HS-5 (cell line): Measurements from ENCODE around the gene IGFL2.
"Not testable (repeated sequence)": the region's sequence is repeated elsewhere in the genome, so short reads cannot be mapped to it uniquely, and the experiment has no call there.

Experiments
- DNase-seq: peaks from one replicate; pipeline ENCODE4 v3.0.0-alpha.2; 2012; ENCODE audit warnings: low read depth

The IGFL2 gene

DNA sequence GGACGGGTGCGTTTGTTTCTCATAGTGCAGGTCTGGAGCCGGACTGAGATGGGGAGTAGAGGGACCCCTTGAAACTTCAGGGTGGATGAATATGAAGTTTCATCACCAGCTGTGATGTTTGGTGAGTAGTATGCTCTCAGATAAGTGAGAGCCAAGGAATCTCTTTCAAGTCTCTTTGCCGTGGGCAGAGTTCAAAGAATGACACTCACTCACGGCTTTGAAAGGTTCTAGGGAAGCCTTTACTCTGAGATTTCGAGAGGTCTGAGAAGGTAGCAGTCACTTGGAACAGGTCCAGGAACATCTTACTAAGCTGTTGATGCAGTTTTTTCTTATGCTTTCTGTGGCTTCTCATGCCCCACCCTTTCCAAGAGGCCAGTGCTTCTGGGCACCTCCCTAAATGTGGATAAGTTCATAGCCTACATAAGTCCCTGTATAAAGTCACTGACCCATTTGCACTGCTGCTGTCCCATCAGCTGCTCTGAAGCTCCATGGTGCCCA, at the start of gene IGFL2:
Gene IGFL2, plus strand, starts transcription at position 448 of the 498 bp plus-strand sequence. Its CDS starts 41 bp downstream, at position 489.
- no peak for DNase-seq

DNA sequence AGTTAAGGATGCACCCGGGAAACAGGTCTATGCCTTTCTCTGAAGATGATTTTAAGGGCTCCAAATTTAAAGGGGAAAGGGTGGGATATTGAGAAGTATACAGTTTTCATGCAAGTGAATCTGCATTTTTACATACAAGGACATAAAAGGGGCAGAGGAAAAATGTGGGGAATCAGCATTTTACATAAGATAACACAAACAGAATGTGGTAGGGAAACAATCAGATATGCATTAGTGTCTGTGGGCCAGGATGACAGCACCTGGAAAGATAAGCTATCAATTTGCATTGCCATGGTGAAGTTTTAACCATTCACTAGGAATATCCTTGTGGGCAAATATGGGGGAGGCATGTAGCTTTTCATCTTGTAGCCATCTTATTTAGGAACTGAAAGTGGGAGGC, 47.7 kb upstream of the IGFL2 start:
- DNase-seq = no peak

DNA sequence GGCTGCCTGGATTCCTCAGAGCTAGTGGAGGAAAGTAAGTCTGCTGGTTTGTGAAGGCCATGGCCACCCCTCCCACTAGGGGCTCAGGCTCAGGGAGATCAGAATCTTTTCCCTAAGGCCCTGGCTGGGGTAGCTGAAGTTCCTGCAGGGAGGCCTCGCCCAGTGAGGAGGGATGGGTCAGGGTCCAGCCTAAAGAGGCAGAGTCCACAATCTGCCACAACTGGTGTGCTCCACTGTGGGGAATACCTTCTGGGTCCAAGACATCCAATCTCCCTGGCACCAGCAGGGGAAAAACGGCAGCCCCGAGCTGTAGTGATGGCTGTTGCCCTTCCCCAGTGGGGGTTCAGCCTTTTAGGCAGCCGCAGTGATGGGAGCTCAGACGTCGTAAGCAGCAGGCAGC, 46.7 kb upstream of the IGFL2 start:
- DNase-seq = no peak

DNA sequence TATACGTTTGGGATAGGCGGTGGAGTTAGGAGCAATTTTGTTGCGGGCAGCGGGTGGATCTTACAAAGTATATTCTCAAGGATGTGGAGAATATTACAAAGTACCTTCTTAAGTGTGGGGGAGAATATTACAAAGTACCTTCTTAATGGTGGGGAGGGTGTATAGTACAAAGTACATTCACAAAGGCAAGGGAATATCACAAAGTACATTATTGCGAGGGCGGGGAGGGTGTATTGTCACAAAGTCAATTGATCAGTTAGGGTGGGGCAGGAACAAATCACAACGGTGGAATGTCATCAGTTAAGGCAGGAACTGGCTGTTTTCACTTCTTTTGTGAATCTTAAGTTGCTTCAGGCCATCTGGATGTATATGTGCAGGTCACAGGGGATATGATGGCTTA, 45.7 kb upstream of the IGFL2 start:
- not testable (repeated sequence) for DNase-seq

DNA sequence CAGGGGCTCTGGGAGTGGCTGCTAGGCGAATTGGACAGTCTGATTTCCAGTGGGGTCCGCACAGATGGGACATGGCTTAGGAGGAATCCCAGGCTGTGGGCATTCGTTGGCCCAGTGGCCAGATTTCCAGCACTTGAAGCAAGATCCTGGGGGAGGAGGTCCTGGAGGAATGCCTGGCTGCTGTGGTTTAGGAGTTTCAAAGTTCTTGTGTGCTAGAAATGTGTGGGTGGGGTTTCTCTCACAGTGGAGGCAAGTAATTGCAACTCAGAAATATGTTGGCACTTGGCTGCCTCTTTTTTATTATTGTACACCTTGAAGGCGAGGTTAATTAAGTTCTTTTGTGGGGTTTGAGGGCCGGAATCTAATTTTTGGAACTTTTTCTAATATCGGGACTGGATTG, 40.7 kb upstream of the IGFL2 start:
- no peak for DNase-seq

DNA sequence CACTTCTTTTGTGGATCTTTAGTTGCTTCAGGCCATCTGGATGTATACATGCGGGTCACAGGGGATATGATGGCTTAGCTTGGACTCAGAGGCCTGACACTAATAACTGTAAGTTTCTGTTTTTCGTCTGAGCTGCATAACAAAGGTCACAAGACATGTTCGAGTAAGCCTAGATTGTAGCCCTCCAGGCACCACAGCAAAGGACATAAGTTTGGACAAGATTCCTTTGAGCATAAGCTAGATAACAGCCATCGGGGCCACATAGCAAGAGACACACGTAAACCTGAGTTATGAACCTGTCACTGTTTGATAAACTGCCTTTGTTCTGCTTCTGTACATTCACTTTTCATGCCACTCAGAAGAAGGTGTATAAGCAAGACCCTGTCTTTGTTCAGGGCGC, 38.2 kb upstream of the IGFL2 start:
- no peak for DNase-seq

DNA sequence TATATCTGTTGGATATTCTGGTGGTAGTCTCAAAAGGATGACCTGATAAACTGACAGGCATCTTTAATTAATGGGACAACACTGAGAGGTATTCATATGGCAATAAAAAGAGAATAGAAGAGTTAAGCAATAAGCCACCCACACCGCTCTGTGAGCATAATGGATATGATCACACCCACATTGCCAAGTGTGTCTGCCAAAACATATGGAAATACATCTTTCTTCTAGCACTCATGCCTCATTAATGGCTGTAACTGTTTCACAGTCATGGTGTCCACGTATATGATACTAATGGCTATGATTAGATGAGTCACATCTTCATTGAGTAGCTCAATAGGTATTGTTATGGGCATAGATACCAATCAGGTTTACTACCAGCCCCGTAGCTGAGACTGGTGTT, 36.7 kb upstream of the IGFL2 start:
- DNase-seq = no peak

DNA sequence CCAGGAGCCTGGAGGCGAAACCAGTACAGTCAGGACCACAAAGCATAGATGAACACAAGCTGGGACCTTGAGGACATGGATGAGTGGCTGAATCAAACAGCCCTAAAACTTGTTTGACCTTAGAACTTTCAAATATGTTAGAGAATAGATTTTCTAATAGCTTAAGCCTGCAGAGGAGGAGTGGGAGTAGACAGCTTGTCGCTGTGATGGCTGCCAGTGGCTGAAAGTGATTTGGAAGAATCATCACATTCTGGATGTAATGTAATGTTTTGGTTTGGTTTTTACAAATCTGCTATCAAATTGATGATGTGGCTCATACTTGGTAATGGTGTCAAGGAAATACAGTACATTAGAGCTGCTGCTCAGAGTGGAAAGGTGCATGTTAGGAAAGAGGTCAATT, 35.5 kb upstream of the IGFL2 start:
- DNase-seq = no peak

DNA sequence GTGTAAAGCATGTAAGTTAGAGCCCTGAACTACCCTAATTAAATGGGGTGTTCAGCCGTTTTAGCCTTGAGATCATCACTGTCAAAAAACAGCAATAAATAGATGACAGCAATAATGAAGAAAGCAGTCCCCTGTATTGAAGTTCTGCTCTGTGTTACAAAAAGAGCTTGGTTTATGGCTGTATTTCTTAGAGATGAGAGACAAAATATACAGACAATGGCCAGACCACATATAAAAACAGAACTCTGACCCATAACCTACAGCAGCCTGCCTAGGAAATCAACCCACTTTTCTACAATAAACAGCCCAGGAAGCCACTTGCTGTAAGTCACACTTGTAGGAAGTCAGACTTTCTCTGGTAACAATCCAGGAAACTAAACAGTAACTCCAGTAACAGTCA, 34.3 kb upstream of the IGFL2 start:
- DNase-seq = no peak

DNA sequence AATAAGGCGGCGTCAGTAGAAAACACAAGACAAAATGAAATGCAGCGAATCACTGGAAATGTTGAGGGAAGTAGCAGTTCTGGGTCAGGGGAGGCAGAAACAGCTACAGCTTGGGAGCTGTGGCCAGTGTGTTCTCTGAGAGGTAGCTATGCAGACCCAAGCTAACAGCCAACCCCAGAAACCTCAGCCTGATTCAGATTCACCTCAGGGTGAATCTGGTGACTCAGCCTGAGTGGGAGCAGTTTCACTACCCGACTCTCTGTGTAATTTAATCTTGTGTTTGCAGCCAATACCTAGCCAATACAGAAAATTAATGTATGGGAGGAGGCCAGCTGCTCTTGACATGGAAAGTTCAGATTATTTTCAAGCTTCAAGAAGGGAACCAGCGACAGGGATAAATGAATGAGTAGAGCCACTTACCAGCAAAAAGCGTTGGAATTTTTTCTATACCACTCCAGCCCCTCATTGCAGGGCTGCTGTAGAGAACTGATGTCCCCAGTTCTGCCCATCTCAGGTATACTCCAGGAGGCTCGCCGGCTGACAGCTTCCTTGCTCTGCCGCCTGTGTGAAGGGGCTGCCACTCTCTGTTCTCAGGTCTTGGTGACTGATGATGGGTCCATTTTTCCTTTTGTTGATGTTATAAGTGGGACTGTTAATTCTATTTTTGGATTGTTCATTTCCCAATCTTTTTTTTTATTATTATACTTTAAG, 32.5 kb upstream of the IGFL2 start:
- DNase-seq = peak; percentile 39

DNA sequence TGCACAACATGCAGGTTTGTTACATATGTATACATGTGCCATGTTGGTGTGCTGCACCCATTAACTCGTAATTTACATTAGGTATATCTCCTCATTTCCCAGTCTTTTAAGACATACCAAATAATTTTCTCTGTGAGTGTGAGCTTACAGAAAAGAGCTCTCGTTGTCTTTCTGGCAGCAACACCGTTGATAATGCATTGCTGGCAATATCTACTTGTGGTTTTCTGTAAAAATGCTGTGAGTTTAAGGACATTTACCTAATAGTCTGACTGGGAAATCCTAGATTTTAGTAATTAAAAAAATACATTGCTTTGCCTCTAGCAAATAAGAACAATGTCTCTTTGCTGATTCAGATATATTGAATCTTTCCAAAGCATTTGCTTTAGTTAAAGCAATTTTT, 31.9 kb upstream of the IGFL2 start:
- no peak for DNase-seq

DNA sequence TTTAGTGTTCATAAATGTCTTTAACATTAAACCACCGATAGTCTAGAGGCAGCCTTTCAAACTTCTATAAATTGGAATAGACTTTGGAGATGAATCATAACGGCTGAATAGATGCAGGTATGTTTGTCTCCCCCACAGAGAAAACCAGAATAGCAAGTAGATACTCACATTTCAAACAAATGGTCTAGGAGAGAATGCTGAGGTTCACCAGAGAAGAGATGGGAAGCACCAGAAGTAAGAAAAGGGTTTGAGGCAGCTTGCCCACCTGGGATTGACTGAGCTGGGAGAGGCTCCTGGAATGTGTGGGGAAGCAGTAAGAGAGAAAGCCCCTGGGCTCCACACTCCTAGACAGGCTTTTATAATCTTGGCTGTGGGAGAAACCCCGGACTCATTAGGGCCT, 29.9 kb upstream of the IGFL2 start:
- no peak for DNase-seq

DNA sequence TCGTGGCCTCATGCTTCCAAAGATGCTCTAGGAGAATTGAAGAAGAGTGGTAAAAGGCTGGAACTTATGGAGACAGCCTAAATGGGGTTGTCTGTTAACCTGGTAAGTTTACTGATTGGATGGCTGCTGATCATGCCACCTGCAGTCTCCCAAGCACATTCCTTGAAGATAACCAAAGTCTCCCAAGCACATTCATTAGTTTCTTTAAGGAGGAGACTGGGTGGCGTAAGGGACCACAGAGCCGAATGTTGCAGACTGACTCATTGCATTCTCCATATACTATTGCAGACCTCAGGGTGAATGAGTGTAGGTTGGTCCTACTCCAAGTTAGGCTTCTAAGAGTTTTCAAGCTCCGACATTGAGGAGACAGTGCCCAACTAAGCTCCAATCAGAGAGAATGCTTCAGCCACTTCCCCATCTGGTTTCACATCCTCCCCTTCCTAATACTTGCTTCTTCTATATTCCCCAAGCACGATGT, 23.4 kb upstream of the IGFL2 start, which contains the start of gene IGFL3:
Gene IGFL3, minus strand, starts transcription at position 51 of the 478 bp plus-strand sequence. Its CDS starts 39 bp downstream, at position 12.
- DNase-seq = no peak

DNA sequence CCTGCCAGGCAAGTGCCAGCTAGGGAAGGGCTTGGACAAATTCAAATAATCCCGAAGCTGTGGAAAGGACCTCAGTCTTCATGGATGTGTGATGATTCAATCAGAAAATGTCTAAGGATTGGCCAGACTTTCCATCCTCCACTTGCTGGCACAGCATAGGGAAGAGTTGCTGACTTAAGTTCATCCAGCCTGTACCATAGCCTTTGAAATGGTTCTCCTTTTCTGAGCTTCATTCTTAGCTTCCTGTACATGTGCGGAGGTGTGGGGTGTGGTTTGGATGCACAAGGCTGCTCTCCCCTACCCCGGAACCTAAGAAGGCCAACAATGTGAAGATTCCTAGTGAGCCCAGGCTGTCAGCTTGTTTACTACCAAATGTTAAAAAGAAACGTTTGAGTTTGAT, 22.6 kb upstream of the IGFL2 start:
- DNase-seq = no peak

DNA sequence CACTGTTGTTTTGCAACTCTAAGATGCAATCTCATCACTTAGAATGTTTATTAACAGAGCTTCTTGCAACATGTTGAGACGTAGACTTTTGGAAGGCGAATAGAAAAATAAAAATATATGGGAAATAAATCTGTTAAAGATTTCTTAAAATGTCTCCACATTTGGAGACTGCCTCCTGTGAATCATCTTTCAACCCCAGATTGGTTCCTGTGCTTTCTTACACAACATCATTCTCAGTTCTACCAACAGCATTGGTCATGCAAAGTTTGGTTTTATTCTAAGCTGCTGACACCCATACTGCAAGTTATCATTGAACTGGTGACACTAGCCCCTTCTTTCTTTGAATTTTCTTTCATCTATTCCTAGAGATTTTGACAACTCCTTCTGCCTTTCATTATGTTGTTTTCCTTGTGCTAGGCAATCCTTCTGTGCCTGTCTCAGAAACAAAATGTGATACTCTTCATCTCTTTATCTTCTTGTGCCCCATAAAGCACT, 21.9 kb upstream of the IGFL2 start:
- DNase-seq = no peak

DNA sequence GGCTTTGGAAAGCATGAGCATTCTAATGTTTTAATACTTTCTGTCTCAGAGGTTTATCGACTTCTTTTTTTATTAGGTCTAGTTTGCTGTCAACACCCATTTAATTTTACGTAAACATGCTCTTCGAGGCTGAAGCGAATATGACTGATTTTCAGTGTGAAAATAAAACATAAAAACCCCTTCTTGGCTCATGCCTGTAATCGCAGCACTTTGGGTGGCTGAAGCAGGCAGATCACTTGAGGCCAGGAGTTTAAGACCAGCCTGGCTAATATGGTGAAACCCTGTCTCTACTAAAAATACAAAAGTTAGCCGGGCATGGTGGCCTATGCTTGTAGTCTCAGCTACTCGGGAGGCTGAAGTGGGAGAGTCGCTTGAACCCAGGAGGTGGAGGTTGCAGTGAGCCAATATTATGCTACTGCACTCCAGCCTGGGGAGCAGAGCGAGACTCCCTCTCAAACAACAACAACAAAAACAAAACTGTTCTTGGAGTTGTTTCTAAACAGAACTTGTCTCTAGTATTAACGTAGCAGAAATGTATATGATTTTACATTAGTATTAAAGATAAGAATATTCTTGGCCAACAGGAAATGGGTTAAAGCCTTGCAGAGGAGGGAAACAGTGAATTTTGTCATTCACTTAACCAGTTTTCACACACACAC, 16.4 kb upstream of the IGFL2 start:
- DNase-seq = no peak

DNA sequence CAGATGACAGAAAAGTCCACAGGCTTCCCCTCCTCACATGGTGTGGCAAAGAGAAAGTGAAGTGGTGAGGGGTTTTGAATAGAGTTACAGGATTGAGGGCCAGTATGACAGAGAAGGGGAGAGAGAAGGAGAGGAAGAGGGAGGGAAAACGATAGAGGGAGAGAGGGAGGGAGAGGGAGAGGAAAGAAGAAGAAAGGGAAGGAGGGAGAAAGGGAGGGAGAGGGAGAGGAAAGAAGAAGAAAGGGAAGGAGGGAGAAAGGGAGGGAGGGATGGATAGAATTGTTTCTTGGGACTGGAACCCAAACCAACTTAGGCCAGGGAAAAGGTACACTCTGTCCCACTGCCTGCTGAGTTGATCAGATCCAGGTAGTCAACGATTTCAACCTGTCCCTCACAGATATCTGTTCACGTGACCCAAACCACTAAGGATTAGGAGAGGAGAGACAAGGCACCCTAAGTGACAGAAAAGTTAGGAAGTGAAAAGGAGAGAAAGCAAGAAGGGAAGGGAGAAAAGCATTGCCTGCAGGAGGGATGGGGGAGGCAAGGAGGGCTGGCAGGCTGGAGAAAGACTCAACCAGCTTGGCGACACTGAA, 15.4 kb upstream of the IGFL2 start:
- DNase-seq = no peak

DNA sequence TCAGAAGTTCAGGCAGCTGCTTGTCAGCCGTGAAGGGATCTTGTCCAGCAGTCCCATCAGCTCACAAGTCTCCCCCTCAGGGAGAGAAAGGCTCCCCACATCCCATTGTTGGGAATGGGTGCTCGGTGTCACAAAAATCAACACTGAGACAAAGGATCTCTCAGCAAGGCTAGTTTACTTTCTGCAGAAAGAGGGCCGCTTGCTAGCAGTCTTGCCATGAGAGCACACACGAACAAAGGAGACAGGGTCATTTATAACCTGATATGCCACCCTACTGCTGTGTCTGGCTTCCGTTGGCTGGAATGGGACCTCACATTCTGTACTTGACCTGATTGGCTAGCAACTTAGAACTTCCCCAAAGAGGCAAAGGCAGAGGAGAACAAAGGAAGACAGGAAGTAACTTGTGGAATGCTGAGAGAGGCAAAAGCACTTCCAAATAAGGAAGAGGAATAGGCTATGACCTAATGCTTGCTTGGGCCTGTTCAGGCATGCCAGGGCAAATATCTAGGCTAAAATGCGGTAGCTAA, 14.9 kb upstream of the IGFL2 start:
- DNase-seq = peak; percentile 44

DNA sequence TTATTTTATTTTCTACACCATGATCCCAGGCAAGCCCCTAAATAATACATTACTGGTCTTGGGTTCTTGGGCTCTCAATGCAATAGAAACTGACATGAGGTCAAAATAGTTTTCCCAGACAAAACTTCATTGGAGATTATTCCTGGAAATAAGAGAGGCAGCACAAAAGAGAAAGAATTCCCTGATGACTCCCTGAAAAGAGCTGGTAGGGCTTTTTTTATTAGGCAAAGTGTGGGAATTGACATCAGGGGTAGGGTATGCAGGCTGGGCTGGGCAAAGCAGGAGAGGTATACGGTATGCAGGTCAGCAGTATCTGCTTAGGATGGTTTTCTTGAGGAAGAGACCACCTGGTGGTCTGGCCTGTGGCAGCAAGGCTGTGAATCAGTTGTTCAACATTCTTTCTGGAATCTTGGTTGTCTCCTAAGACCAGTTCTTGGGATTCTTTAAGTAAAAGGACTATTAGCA, 14.2 kb upstream of the IGFL2 start:
- no peak for DNase-seq

DNA sequence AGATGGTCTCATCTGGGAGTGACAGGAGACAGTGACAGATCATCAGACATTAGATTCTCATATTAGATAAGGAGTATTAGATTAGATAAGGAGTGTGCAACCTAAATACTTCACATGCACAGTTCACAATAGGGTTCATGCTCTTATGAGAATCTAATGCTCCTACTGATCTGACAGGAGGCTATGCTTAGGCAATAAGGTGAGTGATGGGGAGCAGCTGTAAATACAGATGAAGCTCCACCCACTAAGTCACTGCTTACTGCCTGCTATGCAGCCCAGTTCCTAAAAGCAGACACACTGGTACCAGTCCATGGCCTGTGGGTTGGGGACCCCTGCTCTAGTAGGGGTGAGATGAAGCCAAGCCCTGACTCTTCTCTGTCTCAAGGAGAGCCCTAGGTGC, 13.5 kb upstream of the IGFL2 start:
- no peak for DNase-seq

DNA sequence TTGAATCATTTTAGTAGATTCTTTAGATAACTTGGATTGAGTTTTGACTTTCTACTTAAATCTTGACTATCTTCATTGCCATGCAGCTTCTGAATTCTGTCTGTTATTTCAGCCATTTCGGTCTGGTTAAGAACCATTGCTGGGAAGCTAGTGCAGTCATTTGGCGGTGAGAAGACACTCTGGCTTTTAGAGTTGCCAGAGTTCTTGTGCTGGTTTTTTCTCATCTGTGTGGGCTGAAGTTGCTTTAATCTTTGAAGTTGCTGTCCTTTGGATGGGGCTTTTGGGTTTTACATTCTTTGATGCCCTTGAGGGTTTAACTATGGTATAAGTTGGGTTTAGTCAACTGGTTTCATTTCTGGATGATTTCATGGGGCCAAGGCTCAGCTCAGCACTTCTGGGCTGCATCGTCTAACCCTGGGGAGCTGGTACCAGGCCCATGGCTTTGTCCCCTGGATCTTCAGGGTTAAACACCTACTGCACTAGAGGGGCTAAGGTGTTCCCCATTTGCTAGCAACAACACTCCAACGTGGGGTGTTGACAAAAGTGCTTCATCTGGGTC, 10.0 kb upstream of the IGFL2 start:
- DNase-seq = no peak

DNA sequence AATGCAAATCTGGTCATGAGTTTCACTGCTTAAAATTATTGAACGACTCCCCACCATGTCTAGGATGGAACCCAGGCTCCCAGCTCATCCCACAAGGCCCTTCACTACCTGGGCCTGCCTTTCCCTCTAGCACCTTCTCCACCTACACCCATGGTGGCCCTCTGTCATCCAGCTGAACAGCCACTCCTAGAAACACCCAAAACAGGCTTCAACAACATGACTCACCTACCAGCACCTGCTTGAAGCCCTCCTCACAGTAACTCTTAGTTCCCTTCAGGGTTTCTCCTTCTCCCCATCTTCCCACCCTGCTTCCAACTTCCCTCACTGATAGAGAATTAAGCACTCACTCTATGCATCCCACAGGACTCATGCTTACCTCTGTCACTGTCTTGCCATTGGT, 6.6 kb upstream of the IGFL2 start:
- no peak for DNase-seq
